Measurements from ENCODE around the gene ALDH6A1. TPM values are rescaled to one million over a fixed set of nuclear protein-coding genes. Genes with fewer than 3 reads are reported as not detected.

The ALDH6A1 gene
- total RNA-seq, 1 experiment from 2014 or later: 21.6 TPM

DNA sequence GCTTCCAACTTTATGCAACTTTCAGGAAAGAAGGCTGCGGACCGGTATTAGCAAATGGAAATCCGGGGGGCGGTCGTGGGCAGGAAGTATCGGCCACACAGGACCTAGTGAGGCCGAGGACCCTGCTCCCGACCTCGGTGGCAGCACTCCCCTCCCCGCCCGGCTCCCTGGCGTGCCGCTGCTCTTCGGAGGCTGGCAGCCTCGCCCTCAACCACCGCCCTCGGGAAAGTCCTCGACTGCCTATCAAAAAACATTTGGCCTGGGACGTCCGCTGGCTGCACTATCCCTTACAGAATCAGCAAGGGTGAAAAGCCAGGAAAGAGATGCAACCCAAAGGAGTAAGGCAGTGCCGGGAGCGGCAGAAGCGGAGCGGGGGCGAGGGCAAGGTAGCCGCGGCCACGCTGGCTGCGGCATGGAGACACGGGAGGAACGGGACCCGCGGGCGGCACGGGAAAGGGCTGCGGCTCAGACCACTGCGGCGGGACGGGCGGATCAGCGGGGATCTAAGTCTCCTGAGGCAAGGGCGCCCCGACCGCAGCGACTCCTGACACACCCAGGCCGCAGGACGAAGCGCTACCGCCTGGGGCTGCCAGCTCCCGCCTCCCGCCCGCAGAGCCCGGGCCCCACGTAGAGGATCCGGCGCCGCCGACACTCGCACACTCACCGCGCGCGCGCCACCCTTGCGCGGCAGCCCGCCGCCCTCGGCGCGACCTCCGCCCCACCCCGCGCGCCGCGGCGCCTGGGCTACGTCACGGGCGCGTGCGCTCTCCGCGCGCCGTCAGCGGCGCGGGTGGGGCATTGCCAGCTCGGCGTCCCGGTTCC, 65.5 kb downstream of the ALDH6A1 start, which contains the start of the genes BBOF1 and ENTPD5 (continued):
- TF ChIP-seq ZNF219 (CRISPR knock-in tag; IDR thresholded peaks at IDR 0.05; ENCODE audit: borderline replicate concordance) (no peak), TEAD4 (CRISPR knock-in tag; IDR thresholded peaks at IDR 0.05) (no peak), MYBL2 (CRISPR knock-in tag; IDR thresholded peaks at IDR 0.05) (peak; percentile 75; the same call in 1 of the 2 replicates), ZNF423 (CRISPR knock-in tag; IDR thresholded peaks at IDR 0.05) (peak; percentile 23; the same call in 1 of the 2 replicates), SMAD3 (CRISPR knock-in tag; IDR thresholded peaks at IDR 0.05; ENCODE audit: borderline replicate concordance) (no peak), FOXJ3 (CRISPR knock-in tag; IDR thresholded peaks at IDR 0.05; ENCODE audit: borderline replicate concordance) (no peak), PRRX2 (CRISPR knock-in tag; IDR thresholded peaks at IDR 0.05) (0 out of 2 replicates have a peak, but pooled peaks have one; percentile 28), NR1H2 (CRISPR knock-in tag; IDR thresholded peaks at IDR 0.05) (no peak), SOX15 (CRISPR knock-in tag; IDR thresholded peaks at IDR 0.05) (no peak), ESRRA (CRISPR knock-in tag; IDR thresholded peaks at IDR 0.05; ENCODE audit: borderline replicate concordance) (no peak), HMGA2 (CRISPR knock-in tag; IDR thresholded peaks at IDR 0.05) (no peak), NFYB (CRISPR knock-in tag; conservative IDR thresholded peaks at IDR 0.05; ENCODE audit: low read depth) (no peak), JAZF1 (CRISPR knock-in tag; IDR thresholded peaks at IDR 0.05) (no peak), SMAD4 (CRISPR knock-in tag; IDR thresholded peaks at IDR 0.05) (no peak)
- TF ChIP-seq, protein P1, sequence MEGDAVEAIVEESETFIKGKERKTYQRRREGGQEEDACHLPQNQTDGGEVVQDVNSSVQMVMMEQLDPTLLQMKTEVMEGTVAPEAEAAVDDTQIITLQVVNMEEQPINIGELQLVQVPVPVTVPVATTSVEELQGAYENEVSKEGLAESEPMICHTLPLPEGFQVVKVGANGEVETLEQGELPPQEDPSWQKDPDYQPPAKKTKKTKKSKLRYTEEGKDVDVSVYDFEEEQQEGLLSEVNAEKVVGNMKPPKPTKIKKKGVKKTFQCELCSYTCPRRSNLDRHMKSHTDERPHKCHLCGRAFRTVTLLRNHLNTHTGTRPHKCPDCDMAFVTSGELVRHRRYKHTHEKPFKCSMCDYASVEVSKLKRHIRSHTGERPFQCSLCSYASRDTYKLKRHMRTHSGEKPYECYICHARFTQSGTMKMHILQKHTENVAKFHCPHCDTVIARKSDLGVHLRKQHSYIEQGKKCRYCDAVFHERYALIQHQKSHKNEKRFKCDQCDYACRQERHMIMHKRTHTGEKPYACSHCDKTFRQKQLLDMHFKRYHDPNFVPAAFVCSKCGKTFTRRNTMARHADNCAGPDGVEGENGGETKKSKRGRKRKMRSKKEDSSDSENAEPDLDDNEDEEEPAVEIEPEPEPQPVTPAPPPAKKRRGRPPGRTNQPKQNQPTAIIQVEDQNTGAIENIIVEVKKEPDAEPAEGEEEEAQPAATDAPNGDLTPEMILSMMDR (IDR thresholded peaks at IDR 0.05): no peak
- TF ChIP-seq, protein P2, sequence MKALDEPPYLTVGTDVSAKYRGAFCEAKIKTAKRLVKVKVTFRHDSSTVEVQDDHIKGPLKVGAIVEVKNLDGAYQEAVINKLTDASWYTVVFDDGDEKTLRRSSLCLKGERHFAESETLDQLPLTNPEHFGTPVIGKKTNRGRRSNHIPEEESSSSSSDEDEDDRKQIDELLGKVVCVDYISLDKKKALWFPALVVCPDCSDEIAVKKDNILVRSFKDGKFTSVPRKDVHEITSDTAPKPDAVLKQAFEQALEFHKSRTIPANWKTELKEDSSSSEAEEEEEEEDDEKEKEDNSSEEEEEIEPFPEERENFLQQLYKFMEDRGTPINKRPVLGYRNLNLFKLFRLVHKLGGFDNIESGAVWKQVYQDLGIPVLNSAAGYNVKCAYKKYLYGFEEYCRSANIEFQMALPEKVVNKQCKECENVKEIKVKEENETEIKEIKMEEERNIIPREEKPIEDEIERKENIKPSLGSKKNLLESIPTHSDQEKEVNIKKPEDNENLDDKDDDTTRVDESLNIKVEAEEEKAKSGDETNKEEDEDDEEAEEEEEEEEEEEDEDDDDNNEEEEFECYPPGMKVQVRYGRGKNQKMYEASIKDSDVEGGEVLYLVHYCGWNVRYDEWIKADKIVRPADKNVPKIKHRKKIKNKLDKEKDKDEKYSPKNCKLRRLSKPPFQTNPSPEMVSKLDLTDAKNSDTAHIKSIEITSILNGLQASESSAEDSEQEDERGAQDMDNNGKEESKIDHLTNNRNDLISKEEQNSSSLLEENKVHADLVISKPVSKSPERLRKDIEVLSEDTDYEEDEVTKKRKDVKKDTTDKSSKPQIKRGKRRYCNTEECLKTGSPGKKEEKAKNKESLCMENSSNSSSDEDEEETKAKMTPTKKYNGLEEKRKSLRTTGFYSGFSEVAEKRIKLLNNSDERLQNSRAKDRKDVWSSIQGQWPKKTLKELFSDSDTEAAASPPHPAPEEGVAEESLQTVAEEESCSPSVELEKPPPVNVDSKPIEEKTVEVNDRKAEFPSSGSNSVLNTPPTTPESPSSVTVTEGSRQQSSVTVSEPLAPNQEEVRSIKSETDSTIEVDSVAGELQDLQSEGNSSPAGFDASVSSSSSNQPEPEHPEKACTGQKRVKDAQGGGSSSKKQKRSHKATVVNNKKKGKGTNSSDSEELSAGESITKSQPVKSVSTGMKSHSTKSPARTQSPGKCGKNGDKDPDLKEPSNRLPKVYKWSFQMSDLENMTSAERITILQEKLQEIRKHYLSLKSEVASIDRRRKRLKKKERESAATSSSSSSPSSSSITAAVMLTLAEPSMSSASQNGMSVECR (CRISPR knock-in tag; IDR thresholded peaks at IDR 0.05; ENCODE audit: borderline replicate concordance): peak; percentile 62; the same call in 1 of the 2 replicates
- TF ChIP-seq, protein P3, sequence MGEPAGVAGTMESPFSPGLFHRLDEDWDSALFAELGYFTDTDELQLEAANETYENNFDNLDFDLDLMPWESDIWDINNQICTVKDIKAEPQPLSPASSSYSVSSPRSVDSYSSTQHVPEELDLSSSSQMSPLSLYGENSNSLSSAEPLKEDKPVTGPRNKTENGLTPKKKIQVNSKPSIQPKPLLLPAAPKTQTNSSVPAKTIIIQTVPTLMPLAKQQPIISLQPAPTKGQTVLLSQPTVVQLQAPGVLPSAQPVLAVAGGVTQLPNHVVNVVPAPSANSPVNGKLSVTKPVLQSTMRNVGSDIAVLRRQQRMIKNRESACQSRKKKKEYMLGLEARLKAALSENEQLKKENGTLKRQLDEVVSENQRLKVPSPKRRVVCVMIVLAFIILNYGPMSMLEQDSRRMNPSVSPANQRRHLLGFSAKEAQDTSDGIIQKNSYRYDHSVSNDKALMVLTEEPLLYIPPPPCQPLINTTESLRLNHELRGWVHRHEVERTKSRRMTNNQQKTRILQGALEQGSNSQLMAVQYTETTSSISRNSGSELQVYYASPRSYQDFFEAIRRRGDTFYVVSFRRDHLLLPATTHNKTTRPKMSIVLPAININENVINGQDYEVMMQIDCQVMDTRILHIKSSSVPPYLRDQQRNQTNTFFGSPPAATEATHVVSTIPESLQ (CRISPR knock-in tag; IDR thresholded peaks at IDR 0.05): no peak
- TF ChIP-seq, protein P4, sequence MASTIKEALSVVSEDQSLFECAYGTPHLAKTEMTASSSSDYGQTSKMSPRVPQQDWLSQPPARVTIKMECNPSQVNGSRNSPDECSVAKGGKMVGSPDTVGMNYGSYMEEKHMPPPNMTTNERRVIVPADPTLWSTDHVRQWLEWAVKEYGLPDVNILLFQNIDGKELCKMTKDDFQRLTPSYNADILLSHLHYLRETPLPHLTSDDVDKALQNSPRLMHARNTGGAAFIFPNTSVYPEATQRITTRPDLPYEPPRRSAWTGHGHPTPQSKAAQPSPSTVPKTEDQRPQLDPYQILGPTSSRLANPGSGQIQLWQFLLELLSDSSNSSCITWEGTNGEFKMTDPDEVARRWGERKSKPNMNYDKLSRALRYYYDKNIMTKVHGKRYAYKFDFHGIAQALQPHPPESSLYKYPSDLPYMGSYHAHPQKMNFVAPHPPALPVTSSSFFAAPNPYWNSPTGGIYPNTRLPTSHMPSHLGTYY (CRISPR knock-in tag; IDR thresholded peaks at IDR 0.05): no peak
- TF ChIP-seq, protein P5, sequence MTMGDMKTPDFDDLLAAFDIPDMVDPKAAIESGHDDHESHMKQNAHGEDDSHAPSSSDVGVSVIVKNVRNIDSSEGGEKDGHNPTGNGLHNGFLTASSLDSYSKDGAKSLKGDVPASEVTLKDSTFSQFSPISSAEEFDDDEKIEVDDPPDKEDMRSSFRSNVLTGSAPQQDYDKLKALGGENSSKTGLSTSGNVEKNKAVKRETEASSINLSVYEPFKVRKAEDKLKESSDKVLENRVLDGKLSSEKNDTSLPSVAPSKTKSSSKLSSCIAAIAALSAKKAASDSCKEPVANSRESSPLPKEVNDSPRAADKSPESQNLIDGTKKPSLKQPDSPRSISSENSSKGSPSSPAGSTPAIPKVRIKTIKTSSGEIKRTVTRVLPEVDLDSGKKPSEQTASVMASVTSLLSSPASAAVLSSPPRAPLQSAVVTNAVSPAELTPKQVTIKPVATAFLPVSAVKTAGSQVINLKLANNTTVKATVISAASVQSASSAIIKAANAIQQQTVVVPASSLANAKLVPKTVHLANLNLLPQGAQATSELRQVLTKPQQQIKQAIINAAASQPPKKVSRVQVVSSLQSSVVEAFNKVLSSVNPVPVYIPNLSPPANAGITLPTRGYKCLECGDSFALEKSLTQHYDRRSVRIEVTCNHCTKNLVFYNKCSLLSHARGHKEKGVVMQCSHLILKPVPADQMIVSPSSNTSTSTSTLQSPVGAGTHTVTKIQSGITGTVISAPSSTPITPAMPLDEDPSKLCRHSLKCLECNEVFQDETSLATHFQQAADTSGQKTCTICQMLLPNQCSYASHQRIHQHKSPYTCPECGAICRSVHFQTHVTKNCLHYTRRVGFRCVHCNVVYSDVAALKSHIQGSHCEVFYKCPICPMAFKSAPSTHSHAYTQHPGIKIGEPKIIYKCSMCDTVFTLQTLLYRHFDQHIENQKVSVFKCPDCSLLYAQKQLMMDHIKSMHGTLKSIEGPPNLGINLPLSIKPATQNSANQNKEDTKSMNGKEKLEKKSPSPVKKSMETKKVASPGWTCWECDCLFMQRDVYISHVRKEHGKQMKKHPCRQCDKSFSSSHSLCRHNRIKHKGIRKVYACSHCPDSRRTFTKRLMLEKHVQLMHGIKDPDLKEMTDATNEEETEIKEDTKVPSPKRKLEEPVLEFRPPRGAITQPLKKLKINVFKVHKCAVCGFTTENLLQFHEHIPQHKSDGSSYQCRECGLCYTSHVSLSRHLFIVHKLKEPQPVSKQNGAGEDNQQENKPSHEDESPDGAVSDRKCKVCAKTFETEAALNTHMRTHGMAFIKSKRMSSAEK (CRISPR knock-in tag; IDR thresholded peaks at IDR 0.05; ENCODE audit: borderline replicate concordance): no peak
- TF ChIP-seq, protein P6, sequence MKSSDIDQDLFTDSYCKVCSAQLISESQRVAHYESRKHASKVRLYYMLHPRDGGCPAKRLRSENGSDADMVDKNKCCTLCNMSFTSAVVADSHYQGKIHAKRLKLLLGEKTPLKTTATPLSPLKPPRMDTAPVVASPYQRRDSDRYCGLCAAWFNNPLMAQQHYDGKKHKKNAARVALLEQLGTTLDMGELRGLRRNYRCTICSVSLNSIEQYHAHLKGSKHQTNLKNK (CRISPR knock-in tag; IDR thresholded peaks at IDR 0.05): no peak

All from WTC11 (cell line).